Panc1 (cell line): ENCODE measurements around the gene LBH.

Experiments
- CTCF ChIP-seq: fragments of 450-650 bp; IDR thresholded peaks from 2 replicates; pipeline ENCODE4 v1.5.1; 2017; ENCODE audit warnings: mild to moderate bottlenecking
- REST ChIP-seq, 2 experiments: IDR thresholded peaks; 2 replicates each; pipeline ENCODE4 v1.6.1; 2011 to 2012; ENCODE audit warnings: low read depth in 2 of 2, control low read depth in 1 of 2, low read length in 1 of 2, mild to moderate bottlenecking in 1 of 2, moderate library complexity in 1 of 2; ENCODE audit not compliant: insufficient read depth in 1 of 2

GRCh38 chr2:30221531-30221930 lies 9.8 kb upstream of the LBH start:
- TF ChIP-seq REST (IDR thresholded peaks at IDR 0.05; ENCODE audit: insufficient read depth in 1 of 2, low read depth in 2 of 2, low read length in 1 of 2) (no peak), CTCF (no peak)
